Sigmoid colon (tissue), 3 donors: ENCODE results near the gene DDO.

Experiments used
- POLR2A ChIP-seq, 2 donors: fragments of 450-650 bp; IDR thresholded peaks; one replicate each; pipeline ENCODE4 v1.6.1; 2016; ENCODE audit warnings: antibody characterized with exemption in 2 of 2, mild to moderate bottlenecking in 2 of 2, moderate library complexity in 2 of 2
- TF ChIP-seq, protein P1 (sequence below), 4 experiments: fragments of 450-650 bp in 3 of 4; fragments of 200-600 bp in 1 of 4; IDR thresholded peaks; one replicate each; pipeline ENCODE4 v1.5.1; 2016 to 2019; ENCODE audit warnings: antibody characterized with exemption in 4 of 4, mild to moderate bottlenecking in 3 of 4, moderate library complexity in 2 of 4

DNA sequence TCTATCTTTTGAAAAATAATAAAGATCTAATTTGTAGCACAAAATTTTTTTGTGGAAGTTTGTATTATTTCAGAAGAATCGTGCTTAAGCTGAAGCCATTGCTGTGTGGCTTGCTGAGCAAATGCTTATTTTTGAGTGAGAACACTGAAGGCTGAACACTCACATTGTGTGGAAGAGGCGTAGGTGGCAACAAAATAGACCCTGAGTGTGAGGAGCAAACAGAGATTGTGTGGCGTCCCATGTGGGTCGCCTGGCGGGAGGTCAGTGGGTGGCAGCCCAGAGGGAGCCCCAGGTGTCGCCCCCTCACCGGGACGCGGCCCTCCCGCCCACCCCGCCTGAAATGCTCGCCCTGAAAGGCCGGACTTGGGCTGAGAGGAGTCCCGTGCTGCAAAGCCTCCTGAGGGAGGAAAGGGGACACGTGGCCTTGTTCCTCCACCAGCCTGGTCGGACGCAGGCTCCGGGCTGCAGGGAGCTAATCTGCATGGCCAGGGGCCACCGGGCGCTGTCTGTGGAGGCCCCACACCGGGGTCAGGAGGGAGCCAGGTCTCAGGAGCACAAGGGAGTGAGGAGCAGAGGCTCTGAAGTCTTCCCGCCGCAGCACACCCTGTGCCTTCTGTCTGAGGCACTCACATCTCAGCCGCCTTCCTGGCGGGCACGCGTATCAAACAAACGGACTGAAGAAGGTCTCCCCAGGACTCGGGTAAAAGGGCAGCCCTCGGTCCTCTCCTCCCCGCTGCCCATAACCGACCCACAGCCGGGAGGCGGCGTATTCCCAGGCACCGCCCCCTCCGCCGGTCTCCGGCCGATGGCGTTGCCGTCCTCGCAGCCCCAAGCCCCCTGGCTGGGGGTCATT, 15.9 kb downstream of the DDO start:
- TF ChIP-seq, protein P1, sequence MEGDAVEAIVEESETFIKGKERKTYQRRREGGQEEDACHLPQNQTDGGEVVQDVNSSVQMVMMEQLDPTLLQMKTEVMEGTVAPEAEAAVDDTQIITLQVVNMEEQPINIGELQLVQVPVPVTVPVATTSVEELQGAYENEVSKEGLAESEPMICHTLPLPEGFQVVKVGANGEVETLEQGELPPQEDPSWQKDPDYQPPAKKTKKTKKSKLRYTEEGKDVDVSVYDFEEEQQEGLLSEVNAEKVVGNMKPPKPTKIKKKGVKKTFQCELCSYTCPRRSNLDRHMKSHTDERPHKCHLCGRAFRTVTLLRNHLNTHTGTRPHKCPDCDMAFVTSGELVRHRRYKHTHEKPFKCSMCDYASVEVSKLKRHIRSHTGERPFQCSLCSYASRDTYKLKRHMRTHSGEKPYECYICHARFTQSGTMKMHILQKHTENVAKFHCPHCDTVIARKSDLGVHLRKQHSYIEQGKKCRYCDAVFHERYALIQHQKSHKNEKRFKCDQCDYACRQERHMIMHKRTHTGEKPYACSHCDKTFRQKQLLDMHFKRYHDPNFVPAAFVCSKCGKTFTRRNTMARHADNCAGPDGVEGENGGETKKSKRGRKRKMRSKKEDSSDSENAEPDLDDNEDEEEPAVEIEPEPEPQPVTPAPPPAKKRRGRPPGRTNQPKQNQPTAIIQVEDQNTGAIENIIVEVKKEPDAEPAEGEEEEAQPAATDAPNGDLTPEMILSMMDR (IDR thresholded peaks at IDR 0.05), result no peak
- TF ChIP-seq POLR2A (IDR thresholded peaks at IDR 0.05), result no peak
